Colonic mucosa (tissue), 4 donors: ENCODE data around the gene PDZD2. TPM values are rescaled to one million over a fixed set of nuclear protein-coding genes. Genes with fewer than 3 reads are reported as not detected.

ENCODE experiments used
- DNase-seq: peaks from one replicate; pipeline ENCODE4 v3.0.0-alpha.2; 2020
- H3K27ac ChIP-seq: fragments of 200-600 bp; one replicate; pipeline ENCODE4 v1.8.0; 2021
- H3K27me3 ChIP-seq: fragments of 200-600 bp; one replicate; pipeline ENCODE4 v1.8.0; 2021
- H3K36me3 ChIP-seq: fragments of 200-600 bp; one replicate; pipeline ENCODE4 v1.8.0; 2021
- H3K4me1 ChIP-seq: fragments of 200-600 bp; one replicate; pipeline ENCODE4 v1.8.0; 2021; ENCODE audit warnings: mild to moderate bottlenecking
- H3K4me3 ChIP-seq: fragments of 200-600 bp; one replicate; pipeline ENCODE4 v1.8.0; 2021
- H3K9ac ChIP-seq, 2 donors: one replicate each; pipeline ENCODE4 v1.7.0; 2013; ENCODE audit warnings: control low read depth in 2 of 2, low read depth in 2 of 2, low read length in 2 of 2
- H3K9me3 ChIP-seq: fragments of 200-600 bp; one replicate; pipeline ENCODE4 v1.8.0; 2021
- intact Hi-C: fragments of 100-400 bp; cut with DNase I; formaldehyde crosslinking; loops from one replicate; pipeline ENCODE4 v1.14.1; 2022
- total RNA-seq, 2 donors: library from RNA; stranded (reverse); fragmentation: NEBNext Ultra II Directional in 1 of 2; extraction: Animal tissue kit (Norgen Biotek cat#: 25700) in 1 of 2; gene quantifications; one replicate each; pipeline ENCODE4 v1.2.1, GENCODE V29; 2021
- TF ChIP-seq, protein P1 (sequence below): fragments of 200-600 bp; IDR thresholded peaks from one replicate; pipeline ENCODE4 v1.8.0; 2022; ENCODE audit warnings: antibody characterized with exemption, mild to moderate bottlenecking
- donor health status: healthy.
- donor health status: DM: no; HTN: no; CAD: no.
- donor health status: DM: no; HTN: no; CAD: no.

Gene PDZD2
- total RNA-seq, 2 donors from 2014 or later: 1.8 to 2.3 TPM

DNA sequence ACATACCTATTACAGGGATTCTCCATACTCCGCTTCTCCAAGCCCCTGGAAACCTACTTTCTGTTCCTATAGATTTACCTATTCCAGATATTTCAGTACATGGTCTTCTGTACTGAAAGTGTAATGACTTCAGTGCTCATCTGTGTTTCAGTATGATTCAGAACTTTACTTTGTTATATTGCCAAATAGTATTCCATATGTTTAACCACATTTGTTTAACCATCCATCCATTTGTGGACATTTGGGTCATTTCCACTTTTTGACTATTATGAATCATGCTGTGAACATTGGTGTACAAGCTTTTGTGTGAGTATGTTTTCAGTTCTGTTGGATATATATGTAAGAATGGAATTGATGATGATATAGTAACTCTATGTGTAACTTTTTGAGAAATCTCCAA, 188.9 kb downstream of the PDZD2 start:
- no peak overlapping the region for H3K9ac ChIP-seq
- TF ChIP-seq, protein P1, sequence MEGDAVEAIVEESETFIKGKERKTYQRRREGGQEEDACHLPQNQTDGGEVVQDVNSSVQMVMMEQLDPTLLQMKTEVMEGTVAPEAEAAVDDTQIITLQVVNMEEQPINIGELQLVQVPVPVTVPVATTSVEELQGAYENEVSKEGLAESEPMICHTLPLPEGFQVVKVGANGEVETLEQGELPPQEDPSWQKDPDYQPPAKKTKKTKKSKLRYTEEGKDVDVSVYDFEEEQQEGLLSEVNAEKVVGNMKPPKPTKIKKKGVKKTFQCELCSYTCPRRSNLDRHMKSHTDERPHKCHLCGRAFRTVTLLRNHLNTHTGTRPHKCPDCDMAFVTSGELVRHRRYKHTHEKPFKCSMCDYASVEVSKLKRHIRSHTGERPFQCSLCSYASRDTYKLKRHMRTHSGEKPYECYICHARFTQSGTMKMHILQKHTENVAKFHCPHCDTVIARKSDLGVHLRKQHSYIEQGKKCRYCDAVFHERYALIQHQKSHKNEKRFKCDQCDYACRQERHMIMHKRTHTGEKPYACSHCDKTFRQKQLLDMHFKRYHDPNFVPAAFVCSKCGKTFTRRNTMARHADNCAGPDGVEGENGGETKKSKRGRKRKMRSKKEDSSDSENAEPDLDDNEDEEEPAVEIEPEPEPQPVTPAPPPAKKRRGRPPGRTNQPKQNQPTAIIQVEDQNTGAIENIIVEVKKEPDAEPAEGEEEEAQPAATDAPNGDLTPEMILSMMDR: no peak
- intact Hi-C loops: loop anchor here (5.0 kb wide), 1 partner anchor 244 kb away; no protein-coding TSS in a partner anchor
- H3K36me3 ChIP-seq: no peaks in the 10 kb centered on the region
- no peaks in the 10 kb centered on the region for H3K4me1 ChIP-seq
- no peak overlapping the region for H3K27ac ChIP-seq
- H3K9me3 ChIP-seq: no peaks in the 10 kb centered on the region
- H3K4me3 ChIP-seq: no peak overlapping the region
- no peak for DNase-seq
- H3K27me3 ChIP-seq: no peaks in the 10 kb centered on the region

- intact Hi-C loops: no loop called here
- H3K27ac ChIP-seq: no peak overlapping the region
- H3K4me1 ChIP-seq: no peaks in the 10 kb centered on the region
- no peak for DNase-seq
- H3K4me3 ChIP-seq: no peak overlapping the region
- no peak overlapping the region for H3K9ac ChIP-seq
- no peaks in the 10 kb centered on the region for H3K36me3 ChIP-seq
- no peaks in the 10 kb centered on the region for H3K27me3 ChIP-seq
- no peaks in the 10 kb centered on the region for H3K9me3 ChIP-seq
- TF ChIP-seq, protein P1: no peak
Observed at GRCh38 chr5:31832966-31833365, 194.0 kb downstream of the PDZD2 start.

GRCh38 chr5:31833710-31834109, 194.8 kb downstream of the PDZD2 start:
- intact Hi-C loops: no loop called here
- H3K4me1 ChIP-seq: no peaks in the 10 kb centered on the region
- H3K27ac ChIP-seq: no peak overlapping the region
- no peak overlapping the region for H3K9ac ChIP-seq
- DNase-seq: no peak
- H3K36me3 ChIP-seq: no peaks in the 10 kb centered on the region
- H3K27me3 ChIP-seq: no peaks in the 10 kb centered on the region
- TF ChIP-seq, protein P1: no peak
- H3K9me3 ChIP-seq: no peaks in the 10 kb centered on the region
- H3K4me3 ChIP-seq: no peak overlapping the region

DNA sequence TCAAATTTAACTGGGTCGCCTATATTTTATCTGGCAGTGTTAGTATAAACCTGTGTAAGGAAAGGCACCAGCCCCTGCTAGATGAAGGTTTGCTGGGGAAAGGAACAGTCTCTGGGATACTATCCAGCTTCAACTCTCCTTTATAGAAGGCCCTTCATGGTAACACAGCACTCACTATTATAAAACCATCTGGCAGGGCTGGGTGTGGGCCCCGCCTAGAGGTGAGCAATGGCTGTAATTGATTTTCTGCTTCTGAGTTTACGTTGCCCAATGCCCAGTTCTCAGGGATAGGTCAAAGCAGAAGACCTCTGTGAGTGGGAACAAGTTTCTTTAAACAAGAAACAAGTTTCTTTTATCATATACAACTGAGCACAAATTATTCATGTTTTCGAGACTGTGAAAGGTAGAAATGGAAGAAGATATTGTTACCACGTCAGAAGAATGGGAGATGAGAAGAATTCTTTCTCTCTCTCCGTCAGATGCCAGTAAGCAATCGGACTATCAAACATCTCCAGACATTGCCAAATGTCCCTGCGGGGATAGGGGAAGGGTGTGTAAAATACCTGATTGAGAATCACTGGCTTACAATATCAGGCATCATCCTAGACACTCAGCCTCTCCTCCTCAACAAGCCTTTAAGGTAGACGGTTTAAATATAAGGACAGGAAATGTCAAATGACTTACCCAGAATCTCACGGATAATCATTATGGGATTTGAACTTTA, 205.9 kb downstream of the PDZD2 start:
- H3K36me3 ChIP-seq: no peaks in the 10 kb centered on the region
- no peaks in the 10 kb centered on the region for H3K27me3 ChIP-seq
- TF ChIP-seq, protein P1: no peak
- DNase-seq: no peak
- no peak overlapping the region for H3K9ac ChIP-seq
- no peaks in the 10 kb centered on the region for H3K9me3 ChIP-seq
- no peak overlapping the region for H3K27ac ChIP-seq
- no peak overlapping the region for H3K4me3 ChIP-seq
- H3K4me1 ChIP-seq: no peaks in the 10 kb centered on the region
- intact Hi-C loops: no loop called here

GRCh38 chr5:31845361-31845760, 206.4 kb downstream of the PDZD2 start:
- no peak overlapping the region for H3K4me3 ChIP-seq
- no peaks in the 10 kb centered on the region for H3K27me3 ChIP-seq
- intact Hi-C loops: no loop called here
- no peak overlapping the region for H3K27ac ChIP-seq
- H3K9ac ChIP-seq: no peak overlapping the region
- H3K36me3 ChIP-seq: no peaks in the 10 kb centered on the region
- H3K9me3 ChIP-seq: no peaks in the 10 kb centered on the region
- TF ChIP-seq, protein P1: no peak
- H3K4me1 ChIP-seq: no peaks in the 10 kb centered on the region
- DNase-seq: no peak
